ENCODE measurements around the gene CRHBP.
A peak's percentile ranks its signal among the peaks of the same experiment; 100 is the strongest.

Gene CRHBP

DNA sequence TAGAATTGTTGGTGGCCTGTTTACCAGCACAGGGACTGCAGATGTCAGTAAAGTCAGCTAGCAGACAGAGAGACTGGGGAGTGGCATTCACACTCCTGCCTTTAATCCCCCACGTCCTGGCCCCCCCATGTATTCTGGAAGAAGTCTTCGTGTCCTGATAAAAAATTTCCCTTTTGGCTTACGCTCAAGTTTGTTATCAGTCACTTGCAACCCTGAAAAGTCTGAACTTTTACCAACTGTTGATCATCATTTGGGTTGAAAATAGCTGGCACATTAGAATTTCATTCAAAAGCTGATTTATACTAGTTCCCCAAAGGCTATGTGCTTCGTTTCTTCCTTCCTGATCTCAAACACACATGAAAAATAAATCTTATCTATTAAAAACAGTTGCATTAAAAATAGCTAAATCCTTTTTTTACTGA, 5.8 kb upstream of the CRHBP start:
- no peak for DNase-seq
- H2AK5ac ChIP-seq (ENCODE audit: low read length), result no peak overlapping the region
- no peak overlapping the region for H3K27ac ChIP-seq (ENCODE audit: low read depth, low read length)

GRCh38 chr5:76953551-76954382, 922 bp downstream of the CRHBP start:
- no peaks in the 10 kb centered on the region for H3K4me1 ChIP-seq (ENCODE audit: control insufficient read depth, low read depth, low read length)
- no peak overlapping the region for H2AK5ac ChIP-seq (ENCODE audit: low read length)
- H2BK120ac ChIP-seq (ENCODE audit: low read depth, low read length), result no peak overlapping the region
- peak overlapping the region; percentile 4 for H3K18ac ChIP-seq (ENCODE audit: low read length)
- no peak overlapping the region for H3K27ac ChIP-seq (ENCODE audit: low read depth, low read length)
- peak overlapping the region; percentile 50 for H3K4me3 ChIP-seq (ENCODE audit: low read length)
- H2BK5ac ChIP-seq (ENCODE audit: low read length), result no peak overlapping the region
- no peak overlapping the region for H3K4ac ChIP-seq (ENCODE audit: low read depth, low read length)
- peaks cover 13% of the 10 kb centered on the region for H3K27me3 ChIP-seq (ENCODE audit: insufficient read depth, low read length, poor library complexity)
- no peaks in the 10 kb centered on the region for H3K79me2 ChIP-seq (ENCODE audit: control insufficient read depth, insufficient read depth, low read length)
- no peak overlapping the region for H4K8ac ChIP-seq (ENCODE audit: low read depth, low read length)
- peak; percentile 34 for DNase-seq
- H4K5ac ChIP-seq (ENCODE audit: low read length), result no peak overlapping the region
- H3K4me2 ChIP-seq (ENCODE audit: low read length), result peak overlapping the region; percentile 88
- H3K79me1 ChIP-seq (ENCODE audit: low read length), result no peaks in the 10 kb centered on the region
- WGBS (ENCODE audit: extremely low coverage, insufficient coverage, low lambda C conversion rate), result no CpG with 5 or more reads among the region's 81 CpGs
- H3K9ac ChIP-seq (ENCODE audit: low read length), result peak overlapping the region; percentile 79
- no peaks in the 10 kb centered on the region for H3K36me3 ChIP-seq (ENCODE audit: control insufficient read depth, insufficient read depth, low read length)
- no peak overlapping the region for H2BK15ac ChIP-seq (replicated peaks; ENCODE audit: low read depth)
- H3K23ac ChIP-seq (ENCODE audit: low read length), result peak overlapping the region; percentile 29
- peak overlapping the region; percentile 88 for H3K56ac ChIP-seq (ENCODE audit: low read length)

More for the DNA sequence above, 5.8 kb upstream of the CRHBP start:
- peaks cover under 1% of the 10 kb centered on the region for H3K27me3 ChIP-seq (ENCODE audit: insufficient read depth, low read length, poor library complexity)
- no peak overlapping the region for H3K56ac ChIP-seq (ENCODE audit: low read length)
- no peaks in the 10 kb centered on the region for H3K79me2 ChIP-seq (ENCODE audit: control insufficient read depth, insufficient read depth, low read length)
- H3K79me1 ChIP-seq (ENCODE audit: low read length), result no peaks in the 10 kb centered on the region
- H3K4me2 ChIP-seq (ENCODE audit: low read length), result no peak overlapping the region
- peak overlapping the region; percentile 61 for H3K18ac ChIP-seq (ENCODE audit: low read length)
- H3K23ac ChIP-seq (ENCODE audit: low read length), result no peak overlapping the region
- no peak overlapping the region for H3K9ac ChIP-seq (ENCODE audit: low read length)
- H4K8ac ChIP-seq (ENCODE audit: low read depth, low read length), result no peak overlapping the region
- no peak overlapping the region for H2BK15ac ChIP-seq (replicated peaks; ENCODE audit: low read depth)
- H3K36me3 ChIP-seq (ENCODE audit: control insufficient read depth, insufficient read depth, low read length), result no peaks in the 10 kb centered on the region
- no peak overlapping the region for H4K5ac ChIP-seq (ENCODE audit: low read length)
- no peak overlapping the region for H3K4ac ChIP-seq (ENCODE audit: low read depth, low read length)
- H3K4me3 ChIP-seq (ENCODE audit: low read length), result no peak overlapping the region
- H2BK5ac ChIP-seq (ENCODE audit: low read length), result no peak overlapping the region
- no peaks in the 10 kb centered on the region for H3K4me1 ChIP-seq (ENCODE audit: control insufficient read depth, low read depth, low read length)
- H2BK120ac ChIP-seq (ENCODE audit: low read depth, low read length), result no peak overlapping the region
- WGBS (ENCODE audit: extremely low coverage, insufficient coverage, low lambda C conversion rate), result no CpG with 5 or more reads among the region's 4 CpGs

DNA sequence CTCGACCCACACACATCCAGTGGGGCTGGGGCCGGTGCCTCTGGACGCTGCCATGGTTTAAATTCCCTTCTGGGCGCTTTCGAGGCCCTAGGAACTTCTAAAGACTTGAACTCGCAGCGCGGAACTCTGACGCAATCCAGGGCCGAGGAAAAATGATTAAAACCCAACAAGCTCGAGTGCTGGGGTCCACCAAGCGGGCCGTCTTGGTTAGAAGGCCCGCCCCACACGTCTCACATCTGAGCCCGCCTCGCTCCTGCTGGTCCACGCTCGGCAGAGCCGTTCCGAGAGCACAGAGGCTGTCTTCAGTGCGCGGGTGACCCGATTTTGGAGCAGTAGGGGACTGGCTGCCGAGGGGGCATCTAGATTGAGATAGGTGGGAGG, 1.5 kb downstream of the CRHBP start:
- Histone ChIP-seq H3K18ac (ENCODE audit: low read length) (peak overlapping the region; percentile 4), H3K4me2 (ENCODE audit: low read length) (peak overlapping the region; percentile 88), H2AK5ac (ENCODE audit: low read length) (no peak overlapping the region), H3K4ac (ENCODE audit: low read depth, low read length) (no peak overlapping the region), H4K5ac (ENCODE audit: low read length) (no peak overlapping the region), H2BK5ac (ENCODE audit: low read length) (no peak overlapping the region), H3K27me3 (ENCODE audit: insufficient read depth, low read length, poor library complexity) (peaks cover 13% of the 10 kb centered on the region), H2BK120ac (ENCODE audit: low read depth, low read length) (no peak overlapping the region), H3K23ac (ENCODE audit: low read length) (peak overlapping the region; percentile 29), H3K9ac (ENCODE audit: low read length) (peak overlapping the region; percentile 79), H2BK15ac (replicated peaks; ENCODE audit: low read depth) (no peak overlapping the region), H3K79me1 (ENCODE audit: low read length) (no peaks in the 10 kb centered on the region), H3K79me2 (ENCODE audit: control insufficient read depth, insufficient read depth, low read length) (no peaks in the 10 kb centered on the region), H4K8ac (ENCODE audit: low read depth, low read length) (no peak overlapping the region), H3K36me3 (ENCODE audit: control insufficient read depth, insufficient read depth, low read length) (no peaks in the 10 kb centered on the region), H3K56ac (ENCODE audit: low read length) (peak overlapping the region; percentile 88), H3K4me3 (ENCODE audit: low read length) (peak overlapping the region; percentile 50), H3K4me1 (ENCODE audit: control insufficient read depth, low read depth, low read length) (no peaks in the 10 kb centered on the region), H3K27ac (ENCODE audit: low read depth, low read length) (no peak overlapping the region)
- DNase-seq, result peak; percentile 28
- WGBS (ENCODE audit: extremely low coverage, insufficient coverage, low lambda C conversion rate), result no CpG with 5 or more reads among the region's 25 CpGs

DNA sequence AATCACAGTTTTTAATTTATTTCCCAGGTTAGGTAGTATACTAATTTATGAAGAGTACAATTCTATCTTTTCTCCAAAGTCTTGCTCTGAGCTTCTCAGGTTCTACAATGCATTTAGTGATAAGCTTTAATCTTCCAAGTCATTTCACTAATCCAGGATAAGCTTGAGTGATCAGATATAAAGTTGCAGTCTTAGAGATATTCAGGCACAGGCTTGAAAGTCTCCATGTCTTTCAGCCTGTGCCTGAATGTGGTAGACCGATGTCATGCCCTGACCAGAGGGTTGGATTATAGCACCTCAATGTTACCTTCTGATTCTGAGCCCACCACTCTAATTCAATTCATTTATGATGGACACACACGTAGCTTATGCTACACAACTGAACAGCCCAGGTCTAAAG, 3.2 kb downstream of the CRHBP start:
- Histone ChIP-seq H3K4me1 (ENCODE audit: control insufficient read depth, low read depth, low read length) (no peaks in the 10 kb centered on the region), H2AK5ac (ENCODE audit: low read length) (no peak overlapping the region), H3K27me3 (ENCODE audit: insufficient read depth, low read length, poor library complexity) (peaks cover 13% of the 10 kb centered on the region), H2BK5ac (ENCODE audit: low read length) (no peak overlapping the region), H3K79me2 (ENCODE audit: control insufficient read depth, insufficient read depth, low read length) (no peaks in the 10 kb centered on the region), H3K4me3 (ENCODE audit: low read length) (no peak overlapping the region), H3K56ac (ENCODE audit: low read length) (no peak overlapping the region), H3K23ac (ENCODE audit: low read length) (no peak overlapping the region), H3K36me3 (ENCODE audit: control insufficient read depth, insufficient read depth, low read length) (no peaks in the 10 kb centered on the region), H3K27ac (ENCODE audit: low read depth, low read length) (no peak overlapping the region), H4K5ac (ENCODE audit: low read length) (no peak overlapping the region), H3K9ac (ENCODE audit: low read length) (no peak overlapping the region), H2BK120ac (ENCODE audit: low read depth, low read length) (no peak overlapping the region), H3K4ac (ENCODE audit: low read depth, low read length) (no peak overlapping the region), H3K4me2 (ENCODE audit: low read length) (no peak overlapping the region), H4K8ac (ENCODE audit: low read depth, low read length) (no peak overlapping the region), H3K18ac (ENCODE audit: low read length) (no peak overlapping the region), H2BK15ac (replicated peaks; ENCODE audit: low read depth) (no peak overlapping the region), H3K79me1 (ENCODE audit: low read length) (no peaks in the 10 kb centered on the region)
- WGBS (ENCODE audit: extremely low coverage, insufficient coverage, low lambda C conversion rate), result no CpG with 5 or more reads among the region's 2 CpGs
- DNase-seq, result peak; percentile 46

DNA sequence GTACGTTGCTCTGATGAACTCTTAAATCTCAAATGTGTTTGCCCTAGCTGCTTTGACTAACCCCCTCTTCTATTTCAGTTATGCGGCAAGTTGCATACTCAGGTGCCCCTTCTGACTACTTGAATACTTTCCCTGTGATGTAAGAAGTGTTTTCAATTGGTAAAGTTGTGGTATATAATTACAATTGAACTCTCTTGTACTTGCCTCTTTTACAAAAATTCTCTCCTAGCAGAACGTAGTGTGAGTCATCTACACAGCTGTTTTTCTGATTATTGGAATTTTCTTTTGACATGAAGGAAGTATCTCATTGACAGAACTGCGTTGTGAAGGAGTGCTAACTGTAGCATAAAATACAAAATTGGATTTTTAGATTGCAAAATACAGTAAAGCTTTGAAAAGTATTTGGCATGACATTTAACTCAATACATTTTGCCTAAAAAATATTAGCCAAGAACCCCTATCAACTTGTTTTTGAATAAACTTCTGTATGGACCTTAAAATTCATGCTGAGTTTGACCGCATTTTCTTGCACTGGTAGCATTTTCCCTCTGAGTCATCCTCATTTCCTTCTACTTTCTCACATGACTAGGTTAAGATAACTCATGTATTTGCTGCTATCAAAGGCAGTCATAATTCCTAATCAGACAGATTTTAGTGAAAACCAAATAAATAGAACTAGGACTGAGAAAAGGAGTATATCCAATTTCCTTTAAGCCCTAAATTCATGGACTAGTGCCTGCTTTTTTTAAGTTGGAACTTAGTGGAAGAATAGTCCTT, 6.3 kb downstream of the CRHBP start:
- H4K8ac ChIP-seq (ENCODE audit: low read depth, low read length), result no peak overlapping the region
- no peak overlapping the region for H4K5ac ChIP-seq (ENCODE audit: low read length)
- no peaks in the 10 kb centered on the region for H3K79me2 ChIP-seq (ENCODE audit: control insufficient read depth, insufficient read depth, low read length)
- no peak overlapping the region for H3K4me3 ChIP-seq (ENCODE audit: low read length)
- H3K9ac ChIP-seq (ENCODE audit: low read length), result no peak overlapping the region
- no peak overlapping the region for H3K23ac ChIP-seq (ENCODE audit: low read length)
- H3K79me1 ChIP-seq (ENCODE audit: low read length), result no peaks in the 10 kb centered on the region
- H3K56ac ChIP-seq (ENCODE audit: low read length), result no peak overlapping the region
- no peaks in the 10 kb centered on the region for H3K4me1 ChIP-seq (ENCODE audit: control insufficient read depth, low read depth, low read length)
- no peak overlapping the region for H3K18ac ChIP-seq (ENCODE audit: low read length)
- H3K4me2 ChIP-seq (ENCODE audit: low read length), result no peak overlapping the region
- WGBS (ENCODE audit: extremely low coverage, insufficient coverage, low lambda C conversion rate), result no CpG with 5 or more reads among the region's 5 CpGs
- no peak overlapping the region for H2BK5ac ChIP-seq (ENCODE audit: low read length)
- H3K27ac ChIP-seq (ENCODE audit: low read depth, low read length), result no peak overlapping the region
- H2BK15ac ChIP-seq (replicated peaks; ENCODE audit: low read depth), result no peak overlapping the region
- no peak overlapping the region for H3K4ac ChIP-seq (ENCODE audit: low read depth, low read length)
- no peak overlapping the region for H2BK120ac ChIP-seq (ENCODE audit: low read depth, low read length)
- DNase-seq, result peak; percentile 65
- H3K36me3 ChIP-seq (ENCODE audit: control insufficient read depth, insufficient read depth, low read length), result no peaks in the 10 kb centered on the region
- no peak overlapping the region for H2AK5ac ChIP-seq (ENCODE audit: low read length)
- H3K27me3 ChIP-seq (ENCODE audit: insufficient read depth, low read length, poor library complexity), result peaks cover 9% of the 10 kb centered on the region

Measured in mesendoderm (in vitro differentiated cells).